Aorta (tissue), 5 donors: ENCODE measurements around the gene DCXR. TPM values are rescaled to one million over a fixed set of nuclear protein-coding genes. Genes with fewer than 3 reads are reported as not detected.

Experiments used
- ATAC-seq: fragments of 200-7000 bp; cut with Tn5 transposase; one replicate; pipeline ENCODE4 v1.9.1; 2022; ENCODE audit warnings: moderate library complexity; ENCODE audit not compliant: low FRiP score
- DNase-seq, 2 donors: peaks; one replicate each; pipeline ENCODE4 v3.0.0-alpha.2; 2020
- H3K27ac ChIP-seq, 2 donors: one replicate each; pipeline ENCODE4 v1.5.1; 2013; ENCODE audit warnings: low read length in 2 of 2, mild to moderate bottlenecking in 2 of 2, moderate library complexity in 2 of 2, control low read depth in 1 of 2, inconsistent platforms in 1 of 2, low read depth in 1 of 2
- H3K27me3 ChIP-seq, 2 donors: one replicate each; pipeline ENCODE4 v1.6.1; 2013; ENCODE audit warnings: control low read depth in 1 of 2, low read length in 1 of 2, mild to moderate bottlenecking in 1 of 2, moderate library complexity in 1 of 2; ENCODE audit not compliant: insufficient read depth in 2 of 2, control insufficient read depth in 1 of 2
- H3K36me3 ChIP-seq, 2 donors: one replicate each; pipeline ENCODE4 v1.6.1; 2013; ENCODE audit warnings: control low read depth in 1 of 2, low read length in 1 of 2, mild to moderate bottlenecking in 1 of 2; ENCODE audit not compliant: insufficient read depth in 2 of 2, control insufficient read depth in 1 of 2
- H3K4me1 ChIP-seq, 2 donors: one replicate each; pipeline ENCODE4 v1.6.1; 2013; ENCODE audit warnings: low read length in 2 of 2, control low read depth in 1 of 2, mild to moderate bottlenecking in 1 of 2, moderate library complexity in 1 of 2; ENCODE audit not compliant: insufficient read depth in 2 of 2, control insufficient read depth in 1 of 2
- H3K4me3 ChIP-seq, 2 donors: one replicate each; pipeline ENCODE4 v1.5.1; 2013; ENCODE audit warnings: low read length in 2 of 2, control low read depth in 1 of 2, mild to moderate bottlenecking in 1 of 2
- H3K9me3 ChIP-seq: one replicate; pipeline ENCODE4 v1.6.1; 2013; ENCODE audit warnings: mild to moderate bottlenecking, low read length; ENCODE audit not compliant: control insufficient read depth
- WGBS, 2 donors: extraction: QIAGEN DNeasy Blood & Tissue Kit; methylation state at CpG; one replicate each; pipeline ENCODE4 v1.1.7; 2013; 5-methylcytosine and 5-hydroxymethylcytosine counted together
- intact Hi-C, 2 donors: fragments of 100-400 bp; cut with DNase I; formaldehyde crosslinking; loops; one replicate each; pipeline versions ENCODE4 v1.14.2 to v1.15.0; 2022
- polyA plus RNA-seq, 2 donors: library from polyadenylated mRNA; stranded (reverse); fragments of 200-250 nt; gene quantifications; one replicate each; pipeline ENCODE4 v1.2.3, GENCODE V29; 2013
- total RNA-seq, 2 donors: library from RNA; stranded (reverse); fragmentation: NEBNext Ultra II Directional; extraction: Animal tissue kit (Norgen Biotek cat#: 25700); gene quantifications; one replicate each; pipeline ENCODE4 v1.2.1, GENCODE V29; 2021
- donor health status: healthy with polysubstance abuse.
- donor health status: Bipolar disorder and iron deficiency.
- donor health status: DM: no; HTN: no; CAD: no.
- donor health status: DM: no; HTN: no; CAD: no.
- donor health status: DM: yes; HTN: yes; CAD: no.

The DCXR gene
- total and polyA plus RNA-seq, 4 donors, result 34.9 to 81.0 (median 71.1) TPM

GRCh38 chr17:82062984-82063368 is 25.5 kb upstream of the DCXR start:
- no peak for DNase-seq
- no peaks in the 10 kb centered on the region for H3K4me1 ChIP-seq
- H3K4me3 ChIP-seq, result no peak overlapping the region
- H3K27ac ChIP-seq, result no peak overlapping the region
- intact Hi-C loops, result no loop called here
- H3K36me3 ChIP-seq, result peaks cover 0 to 6% of the 10 kb centered on the region in 2 donors
- WGBS, 2 donors, result 89 to 94% methylated on average over 9 of the region's 9 CpGs
- H3K27me3 ChIP-seq, result no peaks in the 10 kb centered on the region
- no peak for ATAC-seq
- H3K9me3 ChIP-seq, result no peaks in the 10 kb centered on the region

GRCh38 chr17:82062076-82062983 is 24.8 kb upstream of the DCXR start:
- Histone ChIP-seq H3K36me3 (peaks cover 0 to 6% of the 10 kb centered on the region in 2 donors), H3K27ac (no peak overlapping the region), H3K9me3 (no peaks in the 10 kb centered on the region), H3K4me1 (no peaks in the 10 kb centered on the region), H3K4me3 (no peak overlapping the region), H3K27me3 (no peaks in the 10 kb centered on the region)
- 81 to 86% methylated on average over 23 to 24 of the region's 24 CpGs for WGBS, 2 donors
- ATAC-seq (no peak), DNase-seq (no peak)
- intact Hi-C loops, result no loop called here

DNA sequence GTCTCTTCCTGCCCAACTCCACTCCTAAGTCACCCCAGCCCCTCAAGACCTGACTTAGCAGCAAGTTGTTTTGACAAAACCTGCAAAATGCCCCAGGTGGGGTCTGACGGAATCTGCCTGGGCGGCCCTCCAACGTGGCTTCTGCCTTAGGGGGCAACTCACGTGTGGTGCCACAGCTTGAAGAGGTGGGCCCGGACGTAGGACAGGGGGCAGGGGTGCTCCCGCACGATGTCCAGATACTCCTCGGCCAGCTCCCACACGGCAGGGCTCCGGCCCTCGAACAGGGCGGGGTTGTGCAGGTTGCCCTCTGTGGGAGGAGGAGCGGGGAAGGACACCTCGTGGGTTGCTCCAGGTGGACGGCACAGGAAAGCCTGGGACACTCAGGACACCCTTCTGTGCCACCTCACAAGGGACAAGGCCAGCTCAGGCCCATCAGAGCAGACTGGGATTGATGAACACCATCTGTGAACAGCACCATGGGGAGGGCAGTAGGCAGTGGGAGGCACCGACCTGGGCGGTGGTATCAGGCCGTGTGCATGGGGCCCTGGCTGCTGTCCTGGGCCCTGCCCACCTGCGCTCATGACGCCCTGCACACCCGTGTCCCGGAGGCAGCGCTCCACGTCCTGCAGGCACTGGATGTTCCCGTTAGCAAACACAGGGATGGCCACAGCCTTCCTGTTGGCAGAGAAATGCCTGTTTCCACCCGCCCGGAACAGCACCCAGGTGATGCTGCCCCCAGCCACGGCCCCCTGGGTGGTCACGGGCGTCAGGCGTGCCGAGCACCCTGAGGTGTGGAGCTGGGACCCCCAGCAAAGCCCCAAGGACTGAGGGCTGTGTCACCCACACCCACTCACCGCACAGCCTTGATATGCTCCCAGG is 23.8 kb upstream of the DCXR start:
- Histone ChIP-seq H3K36me3 (peaks cover 0 to 6% of the 10 kb centered on the region in 2 donors), H3K27ac (no peak overlapping the region), H3K27me3 (no peaks in the 10 kb centered on the region), H3K4me1 (no peaks in the 10 kb centered on the region), H3K4me3 (no peak overlapping the region), H3K9me3 (no peaks in the 10 kb centered on the region)
- 84 to 86% methylated on average over 34 of the region's 34 CpGs for WGBS, 2 donors
- DNase-seq, result no peak
- intact Hi-C loops, result no loop called here
- no peak for ATAC-seq

GRCh38 chr17:82060614-82061013 is 23.1 kb upstream of the DCXR start:
- 86 to 88% methylated on average over 9 to 14 of the region's 14 CpGs for WGBS, 2 donors
- ATAC-seq, result no peak
- Histone ChIP-seq H3K4me3 (no peak overlapping the region), H3K27ac (no peak overlapping the region), H3K4me1 (no peaks in the 10 kb centered on the region), H3K27me3 (no peaks in the 10 kb centered on the region), H3K9me3 (no peaks in the 10 kb centered on the region), H3K36me3 (peaks cover 0 to 6% of the 10 kb centered on the region in 2 donors)
- no peak for DNase-seq
- intact Hi-C loops, result no loop called here

GRCh38 chr17:82060001-82060380 is 22.5 kb upstream of the DCXR start:
- Histone ChIP-seq H3K27me3 (no peaks in the 10 kb centered on the region), H3K36me3 (peaks cover 0 to 8% of the 10 kb centered on the region in 2 donors), H3K9me3 (no peaks in the 10 kb centered on the region), H3K27ac (no peak overlapping the region), H3K4me3 (no peak overlapping the region), H3K4me1 (no peaks in the 10 kb centered on the region)
- DNase-seq (no peak), ATAC-seq (no peak)
- intact Hi-C loops, result no loop called here
- 81 to 85% methylated on average over 15 to 16 of the region's 16 CpGs for WGBS, 2 donors

GRCh38 chr17:82059272-82060000 is 21.9 kb upstream of the DCXR start:
- no peak for DNase-seq
- Histone ChIP-seq H3K27me3 (no peaks in the 10 kb centered on the region), H3K27ac (no peak overlapping the region), H3K36me3 (peaks cover 0 to 8% of the 10 kb centered on the region in 2 donors), H3K9me3 (no peaks in the 10 kb centered on the region), H3K4me3 (no peak overlapping the region), H3K4me1 (no peaks in the 10 kb centered on the region)
- 69 to 72% methylated on average over 19 of the region's 19 CpGs for WGBS, 2 donors
- ATAC-seq, result no peak
- intact Hi-C loops, result no loop called here

DNA sequence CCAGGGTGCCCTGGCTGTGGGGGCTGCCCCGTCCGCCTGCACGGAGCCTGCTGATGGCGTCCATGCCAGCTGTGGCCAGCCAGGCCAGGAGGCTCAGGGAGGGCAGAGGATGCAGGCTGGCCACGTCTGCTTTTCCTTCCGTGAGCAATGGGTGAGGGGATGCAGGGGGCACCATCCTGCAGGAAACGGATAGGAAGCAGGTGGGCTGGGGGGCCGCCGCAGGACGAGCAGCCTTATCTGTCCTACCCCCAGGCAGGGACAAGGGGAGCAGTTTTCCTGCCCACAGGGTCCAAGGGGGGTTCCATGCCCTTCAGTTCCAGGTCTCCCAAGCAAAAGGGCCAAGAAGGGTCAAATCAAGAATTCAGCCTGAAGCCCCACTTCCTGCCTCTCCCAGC is 21.4 kb upstream of the DCXR start:
- intact Hi-C loops, result no loop called here
- Histone ChIP-seq H3K36me3 (peaks cover 0 to 8% of the 10 kb centered on the region in 2 donors), H3K27me3 (no peaks in the 10 kb centered on the region), H3K27ac (no peak overlapping the region), H3K9me3 (no peaks in the 10 kb centered on the region), H3K4me3 (no peak overlapping the region), H3K4me1 (no peaks in the 10 kb centered on the region)
- WGBS, 2 donors, result 68 to 69% methylated on average over 10 of the region's 10 CpGs
- no peak for ATAC-seq
- no peak for DNase-seq

GRCh38 chr17:82058230-82058854 is 20.8 kb upstream of the DCXR start:
- H3K36me3 ChIP-seq, result peaks cover 0 to 8% of the 10 kb centered on the region in 2 donors
- no peak for DNase-seq
- WGBS, 2 donors, result 68 to 74% methylated on average over 16 to 17 of the region's 17 CpGs

More at GRCh38 chr17:82058230-82058854, 20.8 kb upstream of the DCXR start:
- Histone ChIP-seq H3K4me1 (no peaks in the 10 kb centered on the region), H3K27ac (no peak overlapping the region), H3K9me3 (no peaks in the 10 kb centered on the region), H3K27me3 (no peaks in the 10 kb centered on the region), H3K4me3 (no peak overlapping the region)
- intact Hi-C loops, result no loop called here
- ATAC-seq, result no peak
